Keratinocyte (primary cell): ENCODE measurements around the gene KMT2D. TPM values are rescaled to one million over a fixed set of nuclear protein-coding genes. Genes with fewer than 3 reads are reported as not detected.

Source experiments
- DNase-seq: peaks from one replicate; pipeline ENCODE4 v3.0.0-alpha.2; 2011; ENCODE audit warnings: low read depth, missing footprints, low spot score
- FAIRE-seq: peaks from 2 replicates; lab custom pipeline; 2011; peaks lifted over from hg19 to GRCh38; lab: Jason Lieb, UNC
- H2AFZ ChIP-seq: 2 replicates; pipeline ENCODE4 v1.6.0; 2012; ENCODE audit warnings: low read length, control low read depth, inconsistent platforms; ENCODE audit not compliant: control insufficient read depth
- H3K27ac ChIP-seq: 2 replicates; pipeline ENCODE4 v1.5.1; 2011; ENCODE audit warnings: low read length; ENCODE audit not compliant: control insufficient read depth, insufficient read depth
- H3K27me3 ChIP-seq: 3 replicates; pipeline ENCODE4 v1.6.0; 2011; ENCODE audit warnings: low read length; ENCODE audit not compliant: control insufficient read depth, insufficient read depth; ENCODE audit errors: extremely low read depth
- H3K36me3 ChIP-seq, 2 experiments: 2 replicates in 1 of 2; 3 replicates in 1 of 2; pipeline ENCODE4 v1.5.1; 2011; ENCODE audit warnings: low read length in 2 of 2, mild to moderate bottlenecking in 1 of 2; ENCODE audit not compliant: control insufficient read depth in 2 of 2, insufficient read depth in 2 of 2; ENCODE audit errors: extremely low read depth in 1 of 2
- H3K4me1 ChIP-seq: 3 replicates; pipeline ENCODE4 v1.5.1; 2011; ENCODE audit warnings: low read length; ENCODE audit not compliant: control insufficient read depth, insufficient read depth; ENCODE audit errors: extremely low read depth
- H3K4me2 ChIP-seq: 3 replicates; pipeline ENCODE4 v1.6.0; 2011; ENCODE audit warnings: low read depth, low read length; ENCODE audit not compliant: control insufficient read depth, insufficient read depth; ENCODE audit errors: extremely low read depth
- H3K4me3 ChIP-seq, 3 experiments: fragments of 200-600 bp in 1 of 3; sonication (generic) in 1 of 3; 2 replicates in 2 of 3; 3 replicates in 1 of 3; pipeline ENCODE4 v1.5.1; 2011 to 2016; ENCODE audit warnings: low read length in 3 of 3, mild to moderate bottlenecking in 3 of 3, control low read depth in 2 of 3, inconsistent platforms in 1 of 3, low read depth in 1 of 3, mixed read lengths in 1 of 3, mixed run types in 1 of 3, moderate library complexity in 1 of 3; ENCODE audit not compliant: control insufficient read depth in 2 of 3, insufficient read depth in 2 of 3; ENCODE audit errors: extremely low read depth in 1 of 3
- H3K79me2 ChIP-seq: 2 replicates; pipeline ENCODE4 v1.6.0; 2012; ENCODE audit warnings: low read length; ENCODE audit not compliant: control insufficient read depth, insufficient read depth
- H3K9ac ChIP-seq: 3 replicates; pipeline ENCODE4 v1.6.0; 2011; ENCODE audit warnings: low read length; ENCODE audit not compliant: control insufficient read depth, insufficient read depth; ENCODE audit errors: extremely low read depth
- H3K9me1 ChIP-seq: 3 replicates; pipeline ENCODE4 v1.6.0; 2011; ENCODE audit warnings: low read length; ENCODE audit not compliant: control insufficient read depth, insufficient read depth; ENCODE audit errors: extremely low read depth
- H3K9me3 ChIP-seq: 2 replicates; pipeline ENCODE4 v1.5.1; 2012; ENCODE audit warnings: low read depth, low read length; ENCODE audit not compliant: control insufficient read depth
- H4K20me1 ChIP-seq: 3 replicates; pipeline ENCODE4 v1.6.0; 2011; ENCODE audit warnings: low read length; ENCODE audit not compliant: control insufficient read depth, insufficient read depth; ENCODE audit errors: extremely low read depth
- CTCF ChIP-seq, 3 experiments: IDR thresholded peaks in 1 of 3; conservative IDR thresholded peaks in 1 of 3; optimal IDR thresholded peaks in 1 of 3; 2 replicates in 2 of 3; 3 replicates in 1 of 3; pipeline versions ENCODE3 to v1.5.1; 2011; ENCODE audit warnings: low read length in 3 of 3, mild to moderate bottlenecking in 3 of 3, moderate library complexity in 2 of 3, control low read depth in 1 of 3, inconsistent platforms in 1 of 3; ENCODE audit not compliant: insufficient read depth in 2 of 3; ENCODE audit errors: extremely low read depth in 1 of 3
- EZH2 ChIP-seq: IDR thresholded peaks from one replicate; pipeline ENCODE4 v1.6.1; 2012; ENCODE audit warnings: inconsistent platforms, mild to moderate bottlenecking, low read length, moderate library complexity
- dilution Hi-C: fragments of 300-500 bp; cut with MboI; formaldehyde crosslinking; loops from one replicate; pipeline ENCODE4 v1.7.0; 2020; ENCODE audit warnings: low sequenced_read_pairs; ENCODE audit not compliant: extremely low pct_ligation_motif_present
- polyA plus RNA-seq, 5 experiments: library from polyadenylated mRNA; depleted of rRNA in 3 of 5; stranded (reverse) in 3 of 5; stranded (forward) in 1 of 5; unstranded in 1 of 5; fragments of >200 nt; gene quantifications; 1 replicate in 1 of 5; 2 replicates in 3 of 5; 3 replicates in 1 of 5; pipeline versions ENCODE4 v1.2.1 to v1.2.3, GENCODE V29; 2011 to 2012; ENCODE audit warnings: missing spikeins in 2 of 5, low read depth in 1 of 5, low replicate concordance in 1 of 5

KMT2D gene
- polyA plus RNA-seq, 1 donor (not counting 4 experiments of a cell fraction or from before 2014, with no cell fraction given): 9.8 TPM

- Histone ChIP-seq H3K79me2 (peaks cover 81% of the 10 kb centered on the region), H2AFZ (no peak overlapping the region), H3K9me1 (peaks cover 3% of the 10 kb centered on the region), H4K20me1 (peaks cover 29% of the 10 kb centered on the region), H3K27ac (no peak overlapping the region), H3K27me3 (no peaks in the 10 kb centered on the region), H3K4me3 (peak overlapping the region; percentile 85 to 98 (median 87)), H3K9ac (peak overlapping the region; percentile 97), H3K4me1 (peaks cover 28% of the 10 kb centered on the region), H3K36me3 (peaks cover 18 to 31% of the 10 kb centered on the region in 2 experiments), H3K9me3 (no peaks in the 10 kb centered on the region), H3K4me2 (peak overlapping the region; percentile 84)
- TF ChIP-seq CTCF (optimal IDR thresholded peaks at IDR 0.05 in 1 of 3, IDR thresholded peaks at IDR 0.05 in 1 of 3, conservative IDR thresholded peaks at IDR 0.05 in 1 of 3; ENCODE audit: extremely low read depth in 1 of 3, insufficient read depth in 2 of 3, low read length in 3 of 3): no peak
- TF ChIP-seq EZH2: no peak
- DNase-seq: no peak
- dilution Hi-C loops: no loop called here
- no peak for FAIRE-seq
Observed at GRCh38 chr12:49057888-49058287, 2.7 kb downstream of the KMT2D start.

GRCh38 chr12:49055978-49056754 is 4.4 kb downstream of the KMT2D start:
- Histone ChIP-seq H3K4me2 (peak overlapping the region; percentile 46), H3K4me1 (peaks cover 28% of the 10 kb centered on the region), H3K27ac (no peak overlapping the region), H3K4me3 (peak overlapping the region in 1 of 3 experiments; percentile 8), H3K9ac (peak overlapping the region; percentile 13), H2AFZ (no peak overlapping the region), H3K27me3 (no peaks in the 10 kb centered on the region), H4K20me1 (peaks cover 29% of the 10 kb centered on the region), H3K9me3 (no peaks in the 10 kb centered on the region), H3K36me3 (peaks cover 32 to 45% of the 10 kb centered on the region in 2 experiments), H3K9me1 (peaks cover 3% of the 10 kb centered on the region), H3K79me2 (peaks cover 86% of the 10 kb centered on the region)
- FAIRE-seq (peak; percentile 93), DNase-seq (peak; percentile 36)
- TF ChIP-seq EZH2 (no peak), CTCF (optimal IDR thresholded peaks at IDR 0.05 in 1 of 3, IDR thresholded peaks at IDR 0.05 in 1 of 3, conservative IDR thresholded peaks at IDR 0.05 in 1 of 3; ENCODE audit: extremely low read depth in 1 of 3, insufficient read depth in 2 of 3, low read length in 3 of 3) (no peak)
- dilution Hi-C loops: no loop called here
